Gastroesophageal sphincter (tissue), 4 donors: ENCODE data around the gene FHIT. TPM values are rescaled to one million over a fixed set of nuclear protein-coding genes. Genes with fewer than 3 reads are reported as not detected.

ENCODE experiments used
- ATAC-seq: fragments of 150-250 bp; one replicate; pipeline ENCODE4 v1.9.1; 2016; ENCODE audit warnings: mild to moderate bottlenecking, moderate library complexity
- H3K27ac ChIP-seq, 4 donors: fragments of 200-600 bp; sonication (generic) in 3 of 4; 1 replicate in 3 of 4; 2 replicates in 1 of 4; pipeline ENCODE4 v1.5.1; 2016 to 2019
- H3K27me3 ChIP-seq: fragments of 200-600 bp; sonication (generic); one replicate; pipeline ENCODE4 v1.5.1; 2019
- H3K36me3 ChIP-seq, 2 donors: fragments of 200-600 bp; sonication (generic); one replicate each; pipeline ENCODE4 v1.5.1; 2019; ENCODE audit warnings: control low read depth in 1 of 2
- H3K4me1 ChIP-seq, 3 donors: fragments of 200-600 bp; sonication (generic); 1 replicate in 2 of 3; 2 replicates in 1 of 3; pipeline ENCODE4 v1.5.1; 2016 to 2019; ENCODE audit warnings: control low read depth in 2 of 3
- H3K4me3 ChIP-seq, 2 donors: fragments of 200-600 bp; sonication (generic); one replicate each; pipeline ENCODE4 v1.5.1; 2019; ENCODE audit warnings: mild to moderate bottlenecking in 1 of 2, moderate library complexity in 1 of 2
- H3K9me3 ChIP-seq, 3 donors: fragments of 200-600 bp; sonication (generic); one replicate each; pipeline ENCODE4 v1.5.1; 2017 to 2019; ENCODE audit warnings: control low read depth in 2 of 3
- EP300 ChIP-seq: sonication (generic); formaldehyde crosslinking; IDR thresholded peaks from one replicate; pipeline ENCODE4 v1.6.1; 2017; ENCODE audit warnings: antibody characterized with exemption, mild to moderate bottlenecking
- POLR2A ChIP-seq, 2 donors: fragments of 450-650 bp; IDR thresholded peaks; one replicate each; pipeline ENCODE4 v1.6.1; 2017; ENCODE audit warnings: antibody characterized with exemption in 2 of 2, mild to moderate bottlenecking in 2 of 2, moderate library complexity in 1 of 2
- POLR2AphosphoS5 ChIP-seq: sonication (generic); formaldehyde crosslinking; IDR thresholded peaks from one replicate; pipeline ENCODE4 v1.6.1; 2017; ENCODE audit warnings: antibody characterized with exemption
- WGBS, 2 donors: methylation state at CpG; one replicate each; pipeline ENCODE4 v1.1.5; 2018; ENCODE audit warnings: low coverage in 1 of 2; 5-methylcytosine and 5-hydroxymethylcytosine counted together
- total RNA-seq, 4 donors: library from RNA; depleted of rRNA; stranded (reverse); fragments of >200 nt; gene quantifications; one replicate each; pipeline ENCODE4 v1.1.0, GENCODE V29; 2016
- TF ChIP-seq, protein P1 (sequence below), 4 experiments: fragments of 200-600 bp in 2 of 4; fragments of 450-650 bp in 2 of 4; sonication (generic) in 1 of 4; IDR thresholded peaks; one replicate each; pipeline ENCODE4 v1.5.1; 2017 to 2019; ENCODE audit warnings: antibody characterized with exemption in 4 of 4, mild to moderate bottlenecking in 2 of 4, moderate library complexity in 2 of 4

Gene FHIT
- total RNA-seq, 4 donors from 2014 or later: 1.4 to 7.3 (median 3.9) TPM

DNA sequence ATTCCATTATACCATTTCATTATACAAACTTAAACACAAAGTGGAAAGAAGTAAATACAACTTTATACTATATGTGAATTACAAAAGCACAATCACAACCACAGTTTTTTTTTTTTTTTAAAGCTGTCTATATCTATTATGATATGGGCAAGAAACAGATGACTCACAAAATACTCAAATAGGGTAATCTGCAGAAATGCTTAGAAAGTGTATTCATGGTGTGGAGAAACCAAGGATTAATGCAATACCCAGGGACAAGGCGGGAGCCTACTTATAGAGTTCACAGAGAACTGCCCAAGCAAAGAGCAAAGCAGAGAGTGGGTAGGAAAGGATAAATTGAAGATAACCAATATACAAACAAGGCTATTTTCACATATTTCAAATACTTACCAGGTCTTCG, 332.0 kb downstream of the FHIT start:
- TF ChIP-seq, protein P1, sequence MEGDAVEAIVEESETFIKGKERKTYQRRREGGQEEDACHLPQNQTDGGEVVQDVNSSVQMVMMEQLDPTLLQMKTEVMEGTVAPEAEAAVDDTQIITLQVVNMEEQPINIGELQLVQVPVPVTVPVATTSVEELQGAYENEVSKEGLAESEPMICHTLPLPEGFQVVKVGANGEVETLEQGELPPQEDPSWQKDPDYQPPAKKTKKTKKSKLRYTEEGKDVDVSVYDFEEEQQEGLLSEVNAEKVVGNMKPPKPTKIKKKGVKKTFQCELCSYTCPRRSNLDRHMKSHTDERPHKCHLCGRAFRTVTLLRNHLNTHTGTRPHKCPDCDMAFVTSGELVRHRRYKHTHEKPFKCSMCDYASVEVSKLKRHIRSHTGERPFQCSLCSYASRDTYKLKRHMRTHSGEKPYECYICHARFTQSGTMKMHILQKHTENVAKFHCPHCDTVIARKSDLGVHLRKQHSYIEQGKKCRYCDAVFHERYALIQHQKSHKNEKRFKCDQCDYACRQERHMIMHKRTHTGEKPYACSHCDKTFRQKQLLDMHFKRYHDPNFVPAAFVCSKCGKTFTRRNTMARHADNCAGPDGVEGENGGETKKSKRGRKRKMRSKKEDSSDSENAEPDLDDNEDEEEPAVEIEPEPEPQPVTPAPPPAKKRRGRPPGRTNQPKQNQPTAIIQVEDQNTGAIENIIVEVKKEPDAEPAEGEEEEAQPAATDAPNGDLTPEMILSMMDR (IDR thresholded peaks at IDR 0.05): no peak
- no peak for TF ChIP-seq POLR2AphosphoS5
- TF ChIP-seq EP300: no peak
- no peak for TF ChIP-seq POLR2A (IDR thresholded peaks at IDR 0.05)
- Histone ChIP-seq H3K27me3 (no peaks in the 10 kb centered on the region), H3K36me3 (no peaks in the 10 kb centered on the region), H3K4me3 (no peak overlapping the region), H3K27ac (no peak overlapping the region), H3K4me1 (no peaks in the 10 kb centered on the region), H3K9me3 (peaks cover 0 to 9% (median 0%) of the 10 kb centered on the region in 3 donors)
- 94 to 100% methylated on average over 2 of the region's 2 CpGs for WGBS, 2 donors
- ATAC-seq: no peak

DNA sequence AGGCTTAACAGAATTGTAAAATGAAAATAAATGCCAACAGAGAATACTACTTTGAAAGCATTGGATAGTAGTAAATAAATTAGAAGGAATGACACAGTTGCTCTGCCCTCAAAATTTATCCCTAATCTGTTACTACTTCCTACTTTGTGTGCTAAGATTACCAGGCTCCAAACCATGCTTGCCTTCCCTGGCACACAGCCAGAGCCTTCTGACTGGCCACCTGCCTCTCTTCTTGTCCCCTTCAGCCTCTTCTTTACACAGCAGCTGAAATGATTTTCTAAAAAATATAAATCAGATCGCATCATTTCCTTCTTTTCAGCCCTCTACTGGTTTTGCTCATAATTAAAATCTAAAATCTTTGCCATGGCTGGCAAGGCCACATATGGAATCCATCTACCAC, 334.1 kb downstream of the FHIT start:
- TF ChIP-seq, protein P1 (IDR thresholded peaks at IDR 0.05): no peak
- TF ChIP-seq POLR2AphosphoS5 (no peak), POLR2A (IDR thresholded peaks at IDR 0.05) (no peak), EP300 (no peak)
- peaks cover 0 to 3% (median 0%) of the 10 kb centered on the region in 3 donors for H3K9me3 ChIP-seq
- no peaks in the 10 kb centered on the region for H3K27me3 ChIP-seq
- ATAC-seq: no peak
- no peaks in the 10 kb centered on the region for H3K36me3 ChIP-seq
- no peak overlapping the region for H3K27ac ChIP-seq
- H3K4me3 ChIP-seq: no peak overlapping the region
- no peaks in the 10 kb centered on the region for H3K4me1 ChIP-seq
- WGBS, 2 donors: 31 to 67% methylated on average over 1 of the region's 1 CpG

DNA sequence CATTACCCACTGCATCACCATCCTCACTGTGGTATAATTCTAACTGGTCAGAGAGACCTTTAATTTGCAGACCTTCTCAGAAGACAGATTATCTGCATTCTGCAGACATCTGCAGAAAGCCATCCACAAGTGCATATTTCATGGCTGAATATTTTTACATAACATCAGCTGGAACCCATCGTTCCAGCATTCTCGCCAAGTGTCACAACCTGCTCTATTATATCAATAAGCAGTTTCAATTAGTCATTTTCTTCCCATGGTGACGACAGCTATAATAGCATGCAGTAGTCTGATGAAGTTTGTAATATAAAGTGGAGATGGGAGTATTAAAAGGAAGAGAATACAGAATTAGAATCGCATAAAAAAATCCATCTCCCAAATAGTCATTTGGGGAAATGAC, 334.7 kb downstream of the FHIT start:
- WGBS, 2 donors: 52 to 93% methylated on average over 2 to 4 of the region's 4 CpGs
- no peaks in the 10 kb centered on the region for H3K36me3 ChIP-seq
- no peaks in the 10 kb centered on the region for H3K27me3 ChIP-seq
- H3K4me1 ChIP-seq: no peaks in the 10 kb centered on the region
- ATAC-seq: no peak
- TF ChIP-seq, protein P1 (IDR thresholded peaks at IDR 0.05): no peak
- TF ChIP-seq POLR2A (IDR thresholded peaks at IDR 0.05) (no peak), EP300 (no peak), POLR2AphosphoS5 (no peak)
- H3K9me3 ChIP-seq: peaks cover 0 to 3% (median 0%) of the 10 kb centered on the region in 3 donors
- no peak overlapping the region for H3K4me3 ChIP-seq
- H3K27ac ChIP-seq: no peak overlapping the region

DNA sequence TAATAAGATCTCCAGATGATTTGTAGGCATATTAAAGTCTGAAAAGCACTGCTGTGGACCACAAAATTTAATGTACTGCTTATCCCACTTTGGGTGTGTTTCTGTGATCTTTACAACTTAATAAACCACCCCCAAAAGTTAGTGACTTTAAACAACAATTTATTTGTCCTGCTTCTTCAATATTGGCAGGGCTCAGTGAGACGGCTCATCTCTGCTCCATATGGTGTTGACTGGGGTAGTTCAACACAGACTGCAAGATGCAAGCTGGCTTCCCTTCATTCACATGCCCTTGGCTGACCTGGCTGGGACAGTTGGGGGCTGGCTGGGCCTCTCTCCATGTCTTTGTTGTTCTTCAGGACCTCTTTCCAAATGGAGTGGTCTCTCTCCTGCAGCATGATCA, 337.8 kb downstream of the FHIT start:
- Histone ChIP-seq H3K4me1 (no peaks in the 10 kb centered on the region), H3K36me3 (no peaks in the 10 kb centered on the region), H3K9me3 (peaks cover 0 to 3% (median 0%) of the 10 kb centered on the region in 3 donors), H3K27me3 (no peaks in the 10 kb centered on the region), H3K27ac (no peak overlapping the region), H3K4me3 (no peak overlapping the region)
- ATAC-seq: no peak
- TF ChIP-seq POLR2AphosphoS5 (no peak), EP300 (no peak), POLR2A (IDR thresholded peaks at IDR 0.05) (no peak)
- TF ChIP-seq, protein P1 (IDR thresholded peaks at IDR 0.05): no peak
- 100% methylated on average over 1 of the region's 1 CpG for whole genome bisulfite sequencing, 2 donors

DNA sequence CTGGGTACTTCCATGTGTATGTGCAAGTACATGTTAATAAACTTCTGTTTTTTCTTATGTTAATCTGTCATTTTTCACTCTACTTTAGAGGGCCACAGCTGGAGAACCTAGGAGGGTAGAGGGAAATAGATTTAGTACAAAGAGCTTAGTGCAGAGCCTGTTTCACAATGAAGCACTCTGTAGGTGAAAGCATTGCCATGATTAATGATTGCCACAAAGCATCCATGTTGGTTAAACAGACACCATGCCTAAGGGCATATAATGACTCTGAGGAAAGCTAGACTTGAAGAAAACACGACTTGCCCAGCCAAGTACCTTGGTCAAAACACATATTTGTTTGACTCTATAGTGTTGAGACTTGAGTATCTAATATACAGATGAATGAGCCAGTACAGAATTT, 338.4 kb downstream of the FHIT start:
- no peak overlapping the region for H3K4me3 ChIP-seq
- H3K27me3 ChIP-seq: no peaks in the 10 kb centered on the region
- H3K36me3 ChIP-seq: no peaks in the 10 kb centered on the region
- 63 to 77% methylated on average over 1 of the region's 1 CpG for WGBS, 2 donors
- peaks cover 0 to 3% (median 0%) of the 10 kb centered on the region in 3 donors for H3K9me3 ChIP-seq
- ATAC-seq: no peak
- TF ChIP-seq EP300 (no peak), POLR2AphosphoS5 (no peak), POLR2A (IDR thresholded peaks at IDR 0.05) (no peak)
- TF ChIP-seq, protein P1 (IDR thresholded peaks at IDR 0.05): no peak
- H3K27ac ChIP-seq: no peak overlapping the region
- no peaks in the 10 kb centered on the region for H3K4me1 ChIP-seq
